H1 (cell line): Measurements from ENCODE around the gene KANSL1. TPM values are rescaled to one million over a fixed set of nuclear protein-coding genes. Genes with fewer than 3 reads are reported as not detected.

Experiments used
- CTCF ChIA-PET: fragments of 300-600 bp; sonication (Branson Sonifier 250); formaldehyde crosslinking; loops from one replicate; lab custom pipeline; 2021; ENCODE audit not compliant: partially characterized antibody; lab: Charles Lee
- POLR2A ChIA-PET: fragments of 300-600 bp; sonication (Branson Sonifier 250); formaldehyde crosslinking; loops from one replicate; lab custom pipeline; 2021; ENCODE audit warnings: inconsistent platforms; ENCODE audit not compliant: partially characterized antibody; lab: Charles Lee
- DNase-seq, 2 experiments: peaks; one replicate each; pipeline versions ENCODE4 v3.0.0 to v3.0.0-alpha.2; 2010 to 2022; ENCODE audit warnings: low spot score in 2 of 2, low read depth in 1 of 2, mixed read lengths in 1 of 2
- FAIRE-seq: peaks from 2 replicates; lab custom pipeline; 2011; peaks lifted over from hg19 to GRCh38; lab: Jason Lieb, UNC
- H2AFZ ChIP-seq: 2 replicates; pipeline ENCODE4 v1.8.1; 2012; ENCODE audit warnings: low read length, inconsistent platforms
- H2AK5ac ChIP-seq: 2 replicates; pipeline ENCODE4 v1.6.1; 2013; ENCODE audit warnings: low read depth, low read length
- H2BK120ac ChIP-seq: replicated peaks from 2 replicates; pipeline ENCODE3; 2013; ENCODE audit warnings: low read depth, low read length, inconsistent platforms
- H2BK12ac ChIP-seq: 2 replicates; pipeline ENCODE4 v1.6.1; 2013; ENCODE audit warnings: low read depth, low read length
- H2BK15ac ChIP-seq: 2 replicates; pipeline ENCODE4 v1.6.1; 2013; ENCODE audit warnings: low read length
- H2BK20ac ChIP-seq: 2 replicates; pipeline ENCODE4 v1.6.1; 2013; ENCODE audit warnings: low read length
- H2BK5ac ChIP-seq: 2 replicates; pipeline ENCODE4 v1.6.1; 2013; ENCODE audit warnings: low read depth, low read length
- H3K14ac ChIP-seq: 2 replicates; pipeline ENCODE4 v1.6.1; 2013; ENCODE audit warnings: inconsistent platforms; ENCODE audit not compliant: insufficient read length
- H3K18ac ChIP-seq: 2 replicates; pipeline ENCODE4 v1.6.1; 2013; ENCODE audit warnings: low read length; ENCODE audit errors: extremely low read depth
- H3K23ac ChIP-seq: 2 replicates; pipeline ENCODE4 v1.6.1; 2013; ENCODE audit warnings: inconsistent platforms; ENCODE audit not compliant: insufficient read length
- H3K23me2 ChIP-seq: 2 replicates; pipeline ENCODE4 v1.6.1; 2013; ENCODE audit warnings: low read depth, low read length
- H3K27ac ChIP-seq: 2 replicates; pipeline ENCODE4 v1.6.1; 2011; ENCODE audit warnings: low read depth, low read length, inconsistent platforms
- H3K27me3 ChIP-seq, 4 experiments: replicated peaks in 1 of 4; 1 replicate in 1 of 4; 2 replicates in 3 of 4; pipeline versions ENCODE4 v1.6.1 to v1.8.1; 2011 to 2013; ENCODE audit warnings: low read length in 3 of 4, mild to moderate bottlenecking in 3 of 4, inconsistent platforms in 2 of 4, mixed read lengths in 2 of 4, moderate library complexity in 1 of 4; ENCODE audit not compliant: control insufficient read depth in 3 of 4, insufficient read depth in 3 of 4; ENCODE audit errors: extremely low read depth in 1 of 4
- H3K36me3 ChIP-seq, 4 experiments: 2 replicates each; pipeline versions ENCODE4 v1.6.1 to v1.8.1; 2011 to 2013; ENCODE audit warnings: mild to moderate bottlenecking in 4 of 4, low read length in 3 of 4, moderate library complexity in 2 of 4, control low read depth in 1 of 4, inconsistent platforms in 1 of 4; ENCODE audit not compliant: insufficient read depth in 4 of 4, control insufficient read depth in 2 of 4
- H3K4ac ChIP-seq: replicated peaks from 2 replicates; pipeline ENCODE3; 2013; ENCODE audit warnings: low read length, low read depth, mixed read lengths, inconsistent platforms; ENCODE audit not compliant: insufficient read length
- H3K4me1 ChIP-seq, 4 experiments: replicated peaks in 1 of 4; 1 replicate in 1 of 4; 2 replicates in 3 of 4; pipeline versions ENCODE4 v1.6.1 to v1.8.1; 2011 to 2013; ENCODE audit warnings: low read length in 3 of 4, inconsistent platforms in 2 of 4, mixed read lengths in 1 of 4; ENCODE audit not compliant: insufficient read depth in 4 of 4, control insufficient read depth in 3 of 4
- H3K4me2 ChIP-seq, 2 experiments: 2 replicates each; pipeline versions ENCODE4 v1.6.1 to v1.8.1; 2011 to 2013; ENCODE audit warnings: low read depth in 2 of 2, low read length in 2 of 2, control low read depth in 1 of 2, inconsistent platforms in 1 of 2, mild to moderate bottlenecking in 1 of 2; ENCODE audit not compliant: insufficient read depth in 1 of 2
- H3K4me3 ChIP-seq, 4 experiments: fragments of 200-600, 300-600 bp in 1 of 4; sonication (generic), shearing (Covaris generic), sonication (Bioruptor Twin) in 1 of 4; 2 replicates each; pipeline versions ENCODE4 v1.5.1 to v1.8.1; 2011 to 2016; ENCODE audit warnings: low read length in 4 of 4, low read depth in 3 of 4, control low read depth in 2 of 4, inconsistent platforms in 2 of 4, mild to moderate bottlenecking in 2 of 4, mixed read lengths in 1 of 4, moderate library complexity in 1 of 4; ENCODE audit not compliant: insufficient read depth in 2 of 4; ENCODE audit errors: extremely low read depth in 1 of 4
- H3K56ac ChIP-seq: replicated peaks from 2 replicates; pipeline ENCODE3; 2013; ENCODE audit warnings: low read depth, mild to moderate bottlenecking, mixed read lengths, low read length, inconsistent platforms; ENCODE audit not compliant: insufficient read length
- H3K79me1 ChIP-seq: 2 replicates; pipeline ENCODE4 v1.6.1; 2013; ENCODE audit warnings: low read depth, low read length, control low read depth
- H3K79me2 ChIP-seq, 2 experiments: 2 replicates each; pipeline versions ENCODE4 v1.6.1 to v1.8.1; 2012 to 2013; ENCODE audit warnings: low read length in 2 of 2, mild to moderate bottlenecking in 2 of 2, inconsistent platforms in 1 of 2; ENCODE audit not compliant: insufficient read depth in 2 of 2, control insufficient read depth in 1 of 2
- H3K9ac ChIP-seq, 4 experiments: replicated peaks in 1 of 4; 1 replicate in 1 of 4; 2 replicates in 3 of 4; pipeline versions ENCODE4 v1.6.1 to v1.8.1; 2011 to 2013; ENCODE audit warnings: low read depth in 3 of 4, low read length in 3 of 4, control low read depth in 2 of 4, mild to moderate bottlenecking in 2 of 4, moderate library complexity in 2 of 4, inconsistent platforms in 1 of 4; ENCODE audit errors: extremely low read depth in 1 of 4
- H3K9me3 ChIP-seq, 2 experiments: 2 replicates each; pipeline versions ENCODE4 v1.6.1 to v1.8.1; 2012 to 2013; ENCODE audit warnings: mild to moderate bottlenecking in 2 of 2, moderate library complexity in 2 of 2, control low read depth in 1 of 2, inconsistent platforms in 1 of 2, low read depth in 1 of 2, low read length in 1 of 2, mixed read lengths in 1 of 2; ENCODE audit not compliant: insufficient read depth in 2 of 2
- H4K20me1 ChIP-seq, 2 experiments: replicated peaks in 1 of 2; 2 replicates each; pipeline versions ENCODE3 to v1.8.1; 2011 to 2013; ENCODE audit warnings: inconsistent platforms in 2 of 2, low read length in 2 of 2, mild to moderate bottlenecking in 1 of 2; ENCODE audit not compliant: insufficient read depth in 2 of 2, control insufficient read depth in 1 of 2
- H4K5ac ChIP-seq: 2 replicates; pipeline ENCODE4 v1.6.1; 2013; ENCODE audit warnings: low read length, low read depth, mixed read lengths, inconsistent platforms; ENCODE audit not compliant: insufficient read length
- H4K8ac ChIP-seq: 2 replicates; pipeline ENCODE4 v1.8.0; 2013; ENCODE audit warnings: mild to moderate bottlenecking, moderate library complexity, low read length, inconsistent platforms; ENCODE audit not compliant: insufficient read depth; ENCODE audit errors: extremely low read depth
- H4K91ac ChIP-seq: replicated peaks from 2 replicates; pipeline ENCODE3; 2013; ENCODE audit warnings: low read length, mixed read lengths, inconsistent platforms; ENCODE audit not compliant: insufficient read length
- CREB1 ChIP-seq: IDR thresholded peaks from 2 replicates; pipeline ENCODE4 v1.6.1; 2012; ENCODE audit warnings: inconsistent platforms
- E2F6 ChIP-seq: IDR thresholded peaks from 2 replicates; pipeline ENCODE4 v1.6.1; 2012; ENCODE audit warnings: inconsistent platforms
- FOSL1 ChIP-seq: IDR thresholded peaks from 2 replicates; pipeline ENCODE4 v1.6.1; 2011; ENCODE audit warnings: mild to moderate bottlenecking, low read depth, low read length, moderate library complexity; ENCODE audit not compliant: insufficient read depth
- GABPA ChIP-seq: IDR thresholded peaks from 2 replicates; pipeline ENCODE4 v1.6.1; 2011; ENCODE audit warnings: mild to moderate bottlenecking, low read length, moderate library complexity, borderline replicate concordance; ENCODE audit not compliant: insufficient read depth
- JUND ChIP-seq: IDR thresholded peaks from 2 replicates; pipeline ENCODE4 v1.6.1; 2011; ENCODE audit warnings: mild to moderate bottlenecking, improper control_type of control experiment, low read length
- MAX ChIP-seq: IDR thresholded peaks from 2 replicates; pipeline ENCODE4 v1.6.1; 2012; ENCODE audit warnings: inconsistent platforms
- POLR2A ChIP-seq, 2 experiments: IDR thresholded peaks; 1 replicate in 1 of 2; 2 replicates in 1 of 2; pipeline ENCODE4 v1.6.1; 2011; ENCODE audit warnings: low read depth in 2 of 2, low read length in 2 of 2, mild to moderate bottlenecking in 2 of 2; ENCODE audit errors: control extremely low read depth in 1 of 2
- SP2 ChIP-seq: IDR thresholded peaks from 2 replicates; pipeline ENCODE4 v1.6.1; 2012; ENCODE audit warnings: mild to moderate bottlenecking, low read length, inconsistent platforms
- SUZ12 ChIP-seq: fragments of 200-600 bp; sonication (generic); IDR thresholded peaks from 2 replicates; pipeline ENCODE4 v1.6.1; 2012; ENCODE audit warnings: mild to moderate bottlenecking, inconsistent platforms, low read length, moderate library complexity, mixed read lengths
- TAF1 ChIP-seq: IDR thresholded peaks from 2 replicates; pipeline ENCODE4 v1.6.1; 2011; ENCODE audit warnings: mild to moderate bottlenecking, low read depth, low read length
- TCF12 ChIP-seq: IDR thresholded peaks from 2 replicates; pipeline ENCODE4 v1.6.1; 2011; ENCODE audit warnings: low read depth, mild to moderate bottlenecking, low read length
- WGBS, 2 experiments: shearing (Covaris generic) in 1 of 2; methylation state at CpG; one replicate each; pipeline versions ENCODE4 v1.1.6 to v1.1.7; 2013 to 2015; ENCODE audit warnings: low lambda C conversion rate in 2 of 2, mixed read lengths in 2 of 2, inconsistent platforms in 1 of 2, low coverage in 1 of 2, missing lambda C conversion rate in 1 of 2; ENCODE audit not compliant: insufficient replicate concordance in 2 of 2, insufficient coverage in 1 of 2, insufficient read length in 1 of 2; ENCODE audit errors: extremely low coverage in 1 of 2, missing lambda C conversion rate in 1 of 2; 5-methylcytosine and 5-hydroxymethylcytosine counted together
- polyA plus RNA-seq, 7 experiments: library from polyadenylated mRNA; depleted of rRNA in 3 of 7; stranded (reverse) in 5 of 7; unstranded in 2 of 7; fragments of >200 nt in 5 of 7; fragments of 200-250 nt in 2 of 7; gene quantifications; 1 replicate in 5 of 7; 2 replicates in 1 of 7; 4 replicates in 1 of 7; pipeline versions ENCODE4 v1.2.1 to v1.2.3, GENCODE V29; 2011 to 2013; ENCODE audit warnings: missing spikeins in 2 of 7, mixed read lengths in 2 of 7
- total RNA-seq: library from RNA; stranded (reverse); fragmentation: NEBNext Ultra II Directional; extraction: Animal tissue kit (Norgen Biotek cat#: 25700); gene quantifications from 2 replicates; pipeline ENCODE4 v1.2.1, GENCODE V29; 2021

KANSL1 gene
- total and polyA plus RNA-seq, 2 of the 8 experiments (the other 6 are each of a cell fraction or from before 2014, with no cell fraction given), result 34.0 to 128 TPM

- no peak overlapping the region for H3K18ac ChIP-seq
- H2AK5ac ChIP-seq, result no peak overlapping the region
- no peaks in the 10 kb centered on the region for H3K27me3 ChIP-seq
- DNase-seq, result no peak
- CTCF ChIA-PET, result interaction anchor here (0.9 to 3.9 kb wide), 3 partner anchors 9 to 40 kb away, joined by 3 to 19 read pairs (median 5); no protein-coding TSS in a partner anchor
- no peaks in the 10 kb centered on the region for H3K9me3 ChIP-seq
- 92% methylated on average over 2 of the region's 2 CpGs; no CpG with 5 or more reads in 1 of the 2 experiments for WGBS, 2 experiments
- no peak overlapping the region for H3K56ac ChIP-seq
- H2BK20ac ChIP-seq, result no peak overlapping the region
- H3K4me2 ChIP-seq, result no peak overlapping the region
- no peak overlapping the region for H2BK5ac ChIP-seq
- no peak overlapping the region for H3K9ac ChIP-seq
- FAIRE-seq, result no peak
- no peak overlapping the region for H2BK12ac ChIP-seq
- H3K23me2 ChIP-seq, result no peaks in the 10 kb centered on the region
- peaks cover 0 to 12% of the 10 kb centered on the region in 2 experiments for H4K20me1 ChIP-seq
- H3K79me2 ChIP-seq, result peaks cover 0 to 12% of the 10 kb centered on the region in 2 experiments; a peak in 1 of 4 replicates
- H3K36me3 ChIP-seq, result peaks cover 29 to 69% (median 49%) of the 10 kb centered on the region in 4 experiments
- H4K91ac ChIP-seq, result no peak overlapping the region
- no peak overlapping the region for H3K23ac ChIP-seq
- no peak overlapping the region for H3K27ac ChIP-seq
- TF ChIP-seq SUZ12, result no peak
- no peak for TF ChIP-seq TCF12
- no peak for TF ChIP-seq E2F6
- TF ChIP-seq POLR2A (IDR thresholded peaks at IDR 0.05; ENCODE audit: control extremely low read depth in 1 of 2, low read depth in 2 of 2, low read length in 2 of 2), result no peak
- TF ChIP-seq CREB1, result no peak
- no peak for TF ChIP-seq SP2
- no peak for TF ChIP-seq JUND
- no peak for TF ChIP-seq GABPA
- TF ChIP-seq FOSL1, result no peak
- no peak for TF ChIP-seq TAF1
- no peak for TF ChIP-seq MAX
- no peak overlapping the region for H4K8ac ChIP-seq
- no peaks in the 10 kb centered on the region for H3K4me1 ChIP-seq
- H3K79me1 ChIP-seq, result no peaks in the 10 kb centered on the region; the same call in 1 of the 2 replicates
- H3K4ac ChIP-seq, result no peak overlapping the region
- POLR2A ChIA-PET, result interaction anchor here (0.8 to 4.3 kb wide), 2 partner anchors 14 to 15 kb away, joined by 3 to 16 read pairs; no protein-coding TSS in a partner anchor
- no peak overlapping the region for H4K5ac ChIP-seq
- no peak overlapping the region for H2BK15ac ChIP-seq
- no peak overlapping the region for H2BK120ac ChIP-seq
- no peak overlapping the region for H3K14ac ChIP-seq
- H3K4me3 ChIP-seq, result no peak overlapping the region
- no peak overlapping the region for H2AFZ ChIP-seq
These were observed 151.0 kb downstream of the KANSL1 start for GRCh38 chr17:46042246-46042645.
